ENCODE measurements around the gene ACP6. TPM values are rescaled to one million over a fixed set of nuclear protein-coding genes. Genes with fewer than 3 reads are reported as not detected.
A peak's percentile ranks its signal among the peaks of the same experiment; 100 is the strongest.

ACP6 gene
- 12.0 TPM for total RNA-seq (2021; ENCODE audit: unreplicated experiment)
- 12.3 TPM for polyA plus RNA-seq (2012; ENCODE audit: insufficient read length)
- Bru-seq, nascent RNA, result percentile 51 among the genes with signal in this experiment
- BruChase-seq, experiment 1, labeled RNA remaining after a 2-hour chase, result percentile 55 among the genes with signal in this experiment
- percentile 47 among the genes with signal in this experiment for BruChase-seq, experiment 2, labeled RNA remaining after a 6-hour chase
- long read RNA-seq, full-length matches to known transcripts, result 4 of 16 reads
- long read RNA-seq, partial matches to known transcripts, result 7 of 16 reads
- long read RNA-seq, other reads (novel, unspliced or antisense), result 5 of 16 reads

DNA sequence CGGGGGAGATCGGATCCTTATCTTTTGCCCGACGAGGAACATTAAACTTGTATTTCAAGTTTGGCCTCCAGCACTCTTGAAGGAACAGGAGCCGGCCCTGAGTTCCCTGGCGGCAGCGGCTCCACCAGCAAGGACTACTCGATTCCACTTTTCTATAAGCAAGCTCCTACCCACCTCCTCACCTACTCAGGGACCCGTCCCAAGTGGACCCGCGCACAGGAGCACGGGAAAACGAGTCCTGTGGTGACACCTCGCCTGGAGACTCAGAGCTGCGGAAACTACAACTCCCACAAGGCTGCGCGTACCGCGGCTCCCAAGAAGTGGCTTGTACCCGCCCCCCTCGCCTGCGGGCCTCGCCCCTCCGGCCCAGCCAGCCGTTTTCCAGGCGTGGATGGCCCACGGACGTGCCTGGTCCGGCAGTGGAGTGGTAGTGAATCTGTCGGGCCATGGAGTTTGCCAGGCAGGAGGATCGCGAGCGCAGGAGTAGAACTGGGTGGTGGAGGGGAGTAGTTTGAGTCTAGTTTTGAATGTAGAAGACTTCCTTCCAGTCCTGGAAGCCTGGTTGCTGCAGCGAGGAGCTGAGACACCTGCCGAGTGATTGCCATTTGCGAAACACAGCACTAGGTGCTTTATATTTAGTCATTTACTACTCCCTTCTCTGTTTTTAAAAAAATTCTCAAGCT is at the start of gene ACP6:
TSS of gene ACP6 (minus strand) at position 206 of the 683 bp plus-strand sequence. CDS start 476 bp downstream, outside the sequence.
- intact Hi-C loops (cut with micrococcal nuclease; ENCODE audit: unreplicated experiment), result no loop called here
- ChIA-PET POLR2A (no interaction called here), CTCF (interaction anchor here (0.5 to 0.8 kb wide), 2 partner anchors 9 to 129 kb away, joined by 3 to 10 read pairs; partner anchors contain the start of gene BCL9)
- H3K9me3 ChIP-seq (ENCODE audit: control insufficient read depth, insufficient read depth, low read depth, low read length), result no peaks in the 10 kb centered on the region
- H3K27ac ChIP-seq (ENCODE audit: low read length), result peak within 1 kb of the TSS; percentile 88
- H3K4me1 ChIP-seq (ENCODE audit: control insufficient read depth, insufficient read depth, low read length), result peaks cover 8% of the 10 kb centered on the region; the same call in 1 of the 2 replicates
- H3K36me3 ChIP-seq (ENCODE audit: control insufficient read depth, insufficient read depth, low read length), result no peaks in the 10 kb centered on the region
- DNase-seq (ENCODE audit: low read depth, low spot score) (peak; percentile 86), ATAC-seq (peak; percentile 99)
- no TSS peak for BruUV-seq (replicated peaks)
- in situ Hi-C loops (cut with HindIII; ENCODE audit: low pct_unique_long_range_greater_than_20kb, low sequenced_read_pairs), result no loop called here
- peak within 1 kb of the TSS; percentile 90 to 92 for H3K4me3 ChIP-seq (ENCODE audit: low read depth in 2 of 2, low read length in 2 of 2)
- no peaks in the 10 kb centered on the region for H3K27me3 ChIP-seq (ENCODE audit: control insufficient read depth, insufficient read depth, low read length)
- TF ChIP-seq SIN3A (IDR thresholded peaks at IDR 0.05; ENCODE audit: borderline replicate concordance, insufficient read depth, low read depth, low read length), result 0 out of 2 replicates have a peak, but pooled peaks have one; percentile 49
- TF ChIP-seq, protein P1, sequence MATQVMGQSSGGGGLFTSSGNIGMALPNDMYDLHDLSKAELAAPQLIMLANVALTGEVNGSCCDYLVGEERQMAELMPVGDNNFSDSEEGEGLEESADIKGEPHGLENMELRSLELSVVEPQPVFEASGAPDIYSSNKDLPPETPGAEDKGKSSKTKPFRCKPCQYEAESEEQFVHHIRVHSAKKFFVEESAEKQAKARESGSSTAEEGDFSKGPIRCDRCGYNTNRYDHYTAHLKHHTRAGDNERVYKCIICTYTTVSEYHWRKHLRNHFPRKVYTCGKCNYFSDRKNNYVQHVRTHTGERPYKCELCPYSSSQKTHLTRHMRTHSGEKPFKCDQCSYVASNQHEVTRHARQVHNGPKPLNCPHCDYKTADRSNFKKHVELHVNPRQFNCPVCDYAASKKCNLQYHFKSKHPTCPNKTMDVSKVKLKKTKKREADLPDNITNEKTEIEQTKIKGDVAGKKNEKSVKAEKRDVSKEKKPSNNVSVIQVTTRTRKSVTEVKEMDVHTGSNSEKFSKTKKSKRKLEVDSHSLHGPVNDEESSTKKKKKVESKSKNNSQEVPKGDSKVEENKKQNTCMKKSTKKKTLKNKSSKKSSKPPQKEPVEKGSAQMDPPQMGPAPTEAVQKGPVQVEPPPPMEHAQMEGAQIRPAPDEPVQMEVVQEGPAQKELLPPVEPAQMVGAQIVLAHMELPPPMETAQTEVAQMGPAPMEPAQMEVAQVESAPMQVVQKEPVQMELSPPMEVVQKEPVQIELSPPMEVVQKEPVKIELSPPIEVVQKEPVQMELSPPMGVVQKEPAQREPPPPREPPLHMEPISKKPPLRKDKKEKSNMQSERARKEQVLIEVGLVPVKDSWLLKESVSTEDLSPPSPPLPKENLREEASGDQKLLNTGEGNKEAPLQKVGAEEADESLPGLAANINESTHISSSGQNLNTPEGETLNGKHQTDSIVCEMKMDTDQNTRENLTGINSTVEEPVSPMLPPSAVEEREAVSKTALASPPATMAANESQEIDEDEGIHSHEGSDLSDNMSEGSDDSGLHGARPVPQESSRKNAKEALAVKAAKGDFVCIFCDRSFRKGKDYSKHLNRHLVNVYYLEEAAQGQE (IDR thresholded peaks at IDR 0.05; ENCODE audit: insufficient read depth in 1 of 2, low read depth in 2 of 2, low read length in 1 of 2), result no peak
- TF ChIP-seq, protein P2, sequence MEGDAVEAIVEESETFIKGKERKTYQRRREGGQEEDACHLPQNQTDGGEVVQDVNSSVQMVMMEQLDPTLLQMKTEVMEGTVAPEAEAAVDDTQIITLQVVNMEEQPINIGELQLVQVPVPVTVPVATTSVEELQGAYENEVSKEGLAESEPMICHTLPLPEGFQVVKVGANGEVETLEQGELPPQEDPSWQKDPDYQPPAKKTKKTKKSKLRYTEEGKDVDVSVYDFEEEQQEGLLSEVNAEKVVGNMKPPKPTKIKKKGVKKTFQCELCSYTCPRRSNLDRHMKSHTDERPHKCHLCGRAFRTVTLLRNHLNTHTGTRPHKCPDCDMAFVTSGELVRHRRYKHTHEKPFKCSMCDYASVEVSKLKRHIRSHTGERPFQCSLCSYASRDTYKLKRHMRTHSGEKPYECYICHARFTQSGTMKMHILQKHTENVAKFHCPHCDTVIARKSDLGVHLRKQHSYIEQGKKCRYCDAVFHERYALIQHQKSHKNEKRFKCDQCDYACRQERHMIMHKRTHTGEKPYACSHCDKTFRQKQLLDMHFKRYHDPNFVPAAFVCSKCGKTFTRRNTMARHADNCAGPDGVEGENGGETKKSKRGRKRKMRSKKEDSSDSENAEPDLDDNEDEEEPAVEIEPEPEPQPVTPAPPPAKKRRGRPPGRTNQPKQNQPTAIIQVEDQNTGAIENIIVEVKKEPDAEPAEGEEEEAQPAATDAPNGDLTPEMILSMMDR (IDR thresholded peaks at IDR 0.05), result no peak
- TF ChIP-seq POLR2AphosphoS5 (IDR thresholded peaks at IDR 0.05; ENCODE audit: low read depth, low read length), result no peak
- TF ChIP-seq TCF7L2 (IDR thresholded peaks at IDR 0.05; ENCODE audit: low read depth, low read length), result peak; percentile 94

DNA sequence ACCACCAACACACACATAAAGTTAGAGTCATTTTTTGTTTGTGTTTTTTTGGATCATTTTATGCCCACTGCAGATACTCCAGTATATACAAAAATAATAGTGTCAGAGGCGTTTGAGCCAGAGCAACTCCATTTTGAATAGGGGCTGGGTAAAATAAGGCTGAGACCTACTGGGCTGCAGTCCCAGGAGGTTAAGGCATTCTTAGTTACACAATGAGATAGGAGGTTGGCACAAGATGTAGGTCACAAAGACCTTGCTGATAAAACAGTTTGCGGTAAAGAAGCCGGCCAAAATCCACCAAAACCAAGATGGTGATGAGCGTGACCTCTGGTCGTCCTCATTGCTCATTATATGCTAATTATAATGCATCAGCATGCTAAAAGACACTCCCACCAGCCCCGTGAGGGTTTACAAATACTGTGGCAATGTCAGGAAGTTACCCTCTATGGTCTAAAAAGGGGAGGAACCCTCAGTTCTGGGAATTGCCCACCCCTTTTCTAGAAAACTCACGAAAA is 49.4 kb upstream of the ACP6 start:
- CTCF ChIA-PET, result no interaction called here
- POLR2A ChIA-PET, result no interaction called here
- H3K27me3 ChIP-seq (ENCODE audit: control insufficient read depth, insufficient read depth, low read length), result no peaks in the 10 kb centered on the region
- TF ChIP-seq, protein P2 (IDR thresholded peaks at IDR 0.05), result no peak
- TF ChIP-seq, protein P1 (IDR thresholded peaks at IDR 0.05; ENCODE audit: insufficient read depth in 1 of 2, low read depth in 2 of 2, low read length in 1 of 2), result no peak
- TF ChIP-seq TCF7L2 (IDR thresholded peaks at IDR 0.05; ENCODE audit: low read depth, low read length) (no peak), SIN3A (IDR thresholded peaks at IDR 0.05; ENCODE audit: borderline replicate concordance, insufficient read depth, low read depth, low read length) (no peak), POLR2AphosphoS5 (IDR thresholded peaks at IDR 0.05; ENCODE audit: low read depth, low read length) (no peak)
- DNase-seq (ENCODE audit: low read depth, low spot score) (no peak), ATAC-seq (no peak)
- intact Hi-C loops (cut with micrococcal nuclease; ENCODE audit: unreplicated experiment) (loop anchor here (5.0 kb wide), 1 partner anchor 173 kb away; no protein-coding TSS in a partner anchor), in situ Hi-C loops (cut with HindIII; ENCODE audit: low pct_unique_long_range_greater_than_20kb, low sequenced_read_pairs) (no loop called here)
- no TSS peak for BruUV-seq (replicated peaks)
- H3K9me3 ChIP-seq (ENCODE audit: control insufficient read depth, insufficient read depth, low read depth, low read length), result no peaks in the 10 kb centered on the region
- H3K4me3 ChIP-seq (ENCODE audit: low read depth in 2 of 2, low read length in 2 of 2), result no peak overlapping the region
- no peak overlapping the region for H3K27ac ChIP-seq (ENCODE audit: low read length)
- no peaks in the 10 kb centered on the region; the same call in 1 of the 2 replicates for H3K4me1 ChIP-seq (ENCODE audit: control insufficient read depth, insufficient read depth, low read length)
- H3K36me3 ChIP-seq (ENCODE audit: control insufficient read depth, insufficient read depth, low read length), result no peaks in the 10 kb centered on the region

Data from Panc1 (cell line).